ENCODE measurements around the gene MFAP3.

GRCh38 chr5:154087260-154087659 is 48.5 kb downstream of the MFAP3 start:
- TF ChIP-seq EZH2phosphoT487 (IDR thresholded peaks at IDR 0.05; ENCODE audit: insufficient read depth, low read depth) (no peak), EZH2 (IDR thresholded peaks at IDR 0.05; ENCODE audit: insufficient read depth, poor library complexity, severe bottlenecking) (no peak)
